SIG-M5 (cell line): Measurements from ENCODE around the gene PAFAH1B2.

ENCODE experiments used
- DNase-seq: peaks from one replicate; lab custom pipeline; 2025; lab: John Stamatoyannopoulos, UW

PAFAH1B2 gene

DNA sequence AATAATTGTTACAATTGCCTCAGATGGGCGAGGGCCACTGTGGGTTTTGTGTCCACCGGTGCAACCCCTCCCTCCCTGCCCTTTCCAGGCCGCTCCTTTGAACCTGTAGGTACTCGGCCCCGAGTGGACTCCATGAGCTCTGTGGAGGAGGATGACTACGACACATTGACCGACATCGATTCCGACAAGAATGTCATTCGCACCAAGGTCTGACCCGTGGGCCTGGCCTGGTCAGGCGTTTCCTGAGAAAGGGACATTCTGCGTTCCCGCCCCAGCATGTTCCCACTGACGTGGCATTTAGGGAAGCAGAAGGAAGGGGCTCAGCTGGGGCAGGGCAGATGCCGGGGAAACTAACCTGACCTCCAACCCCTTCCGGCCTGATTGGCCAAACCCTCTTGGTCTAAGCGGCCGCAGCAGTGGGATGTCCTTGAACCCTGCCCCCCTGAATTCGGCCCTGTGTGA, 44.6 kb downstream of the PAFAH1B2 start:
- no peak for DNase-seq

- peak; percentile 25 for DNase-seq
Measured at GRCh38 chr11:117189191-117189940, 45.3 kb downstream of the PAFAH1B2 start.

GRCh38 chr11:117189941-117190544, 46.0 kb downstream of the PAFAH1B2 start:
- DNase-seq, result no peak

DNA sequence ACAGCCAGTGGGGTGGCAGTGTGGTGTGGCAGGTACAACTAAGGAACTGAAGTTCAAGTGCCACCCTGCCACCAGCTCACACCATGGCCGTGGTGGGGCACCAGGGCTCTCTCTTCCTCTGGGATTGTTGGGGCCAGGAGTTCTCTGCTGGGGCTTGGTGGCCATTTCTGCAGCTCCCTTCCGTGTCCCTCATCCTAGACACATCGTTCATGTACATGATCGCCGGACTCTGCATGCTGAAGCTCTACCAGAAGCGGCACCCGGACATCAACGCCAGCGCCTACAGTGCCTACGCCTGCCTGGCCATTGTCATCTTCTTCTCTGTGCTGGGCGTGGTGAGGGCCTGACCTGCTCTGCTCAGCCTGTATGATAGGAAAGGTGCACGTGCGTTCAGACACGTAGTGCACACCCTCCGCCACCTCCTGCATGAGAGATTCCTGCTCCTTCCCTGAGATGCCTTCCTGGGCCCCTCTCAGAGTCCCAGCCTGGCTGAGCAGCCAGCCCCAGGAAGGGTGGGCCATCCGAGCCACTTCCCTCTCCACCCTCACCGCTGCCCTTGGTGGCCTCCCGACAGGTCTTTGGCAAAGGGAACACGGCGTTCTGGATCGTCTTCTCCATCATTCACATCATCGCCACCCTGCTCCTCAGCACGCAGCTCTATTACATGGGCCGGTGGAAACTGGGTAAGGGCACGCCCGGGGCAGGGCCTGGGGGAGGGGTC, 47.8 kb downstream of the PAFAH1B2 start:
- DNase-seq, result no peak

GRCh38 chr11:117192401-117192875, 48.4 kb downstream of the PAFAH1B2 start:
- no peak for DNase-seq

GRCh38 chr11:117193130-117194020, 49.3 kb downstream of the PAFAH1B2 start:
- DNase-seq, result no peak

DNA sequence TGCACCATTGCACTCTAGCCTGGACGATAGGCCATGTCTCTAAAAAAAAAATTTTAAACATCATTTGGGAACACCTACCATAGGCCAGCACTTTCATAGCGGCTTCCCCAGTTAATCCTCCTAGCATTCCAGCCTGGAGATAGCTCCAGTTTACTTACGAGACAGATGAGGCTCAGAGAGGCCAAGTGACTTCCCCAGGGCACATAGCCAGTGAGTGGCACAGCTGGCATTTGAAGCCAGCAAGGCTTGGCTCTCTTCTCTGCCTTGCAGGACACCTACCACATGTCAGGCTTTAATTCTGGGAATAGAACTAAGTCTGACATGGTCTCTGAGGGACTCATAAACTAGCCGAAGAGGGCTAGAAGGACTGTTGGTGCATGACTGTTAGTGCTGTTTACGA, 50.2 kb downstream of the PAFAH1B2 start:
- no peak for DNase-seq

DNA sequence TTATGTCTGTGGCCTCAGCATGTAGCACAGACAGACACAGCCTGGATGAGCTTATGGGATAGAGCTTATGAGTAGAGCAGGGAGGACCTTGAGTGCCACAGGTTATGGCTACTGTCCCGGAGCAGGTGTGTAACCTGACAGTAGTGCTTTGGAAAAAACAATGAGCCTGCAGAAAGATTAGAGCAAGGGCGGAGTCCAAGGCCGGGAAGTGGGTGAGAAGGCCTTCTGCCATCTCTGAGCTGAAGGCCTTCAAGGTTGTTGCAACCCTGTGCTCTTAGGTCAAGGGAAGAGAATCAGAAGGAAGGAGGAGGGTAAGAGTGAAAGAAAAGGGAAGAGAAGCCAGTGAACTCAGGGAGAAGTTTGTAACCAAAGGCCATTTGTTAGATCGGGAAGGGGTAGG, 51.2 kb downstream of the PAFAH1B2 start:
- DNase-seq, result no peak

GRCh38 chr11:117195761-117196160, 51.7 kb downstream of the PAFAH1B2 start:
- DNase-seq, result no peak

DNA sequence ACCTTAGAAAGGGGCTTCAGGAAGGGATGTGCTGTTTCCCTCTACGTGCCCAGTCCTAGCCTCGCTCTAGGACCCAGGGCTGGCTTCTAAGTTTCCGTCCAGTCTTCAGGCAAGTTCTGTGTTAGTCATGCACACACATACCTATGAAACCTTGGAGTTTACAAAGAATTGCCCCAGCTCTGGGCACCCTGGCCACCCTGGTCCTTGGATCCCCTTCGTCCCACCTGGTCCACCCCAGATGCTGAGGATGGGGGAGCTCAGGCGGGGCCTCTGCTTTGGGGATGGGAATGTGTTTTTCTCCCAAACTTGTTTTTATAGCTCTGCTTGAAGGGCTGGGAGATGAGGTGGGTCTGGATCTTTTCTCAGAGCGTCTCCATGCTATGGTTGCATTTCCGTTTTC, 52.9 kb downstream of the PAFAH1B2 start:
- no peak for DNase-seq

DNA sequence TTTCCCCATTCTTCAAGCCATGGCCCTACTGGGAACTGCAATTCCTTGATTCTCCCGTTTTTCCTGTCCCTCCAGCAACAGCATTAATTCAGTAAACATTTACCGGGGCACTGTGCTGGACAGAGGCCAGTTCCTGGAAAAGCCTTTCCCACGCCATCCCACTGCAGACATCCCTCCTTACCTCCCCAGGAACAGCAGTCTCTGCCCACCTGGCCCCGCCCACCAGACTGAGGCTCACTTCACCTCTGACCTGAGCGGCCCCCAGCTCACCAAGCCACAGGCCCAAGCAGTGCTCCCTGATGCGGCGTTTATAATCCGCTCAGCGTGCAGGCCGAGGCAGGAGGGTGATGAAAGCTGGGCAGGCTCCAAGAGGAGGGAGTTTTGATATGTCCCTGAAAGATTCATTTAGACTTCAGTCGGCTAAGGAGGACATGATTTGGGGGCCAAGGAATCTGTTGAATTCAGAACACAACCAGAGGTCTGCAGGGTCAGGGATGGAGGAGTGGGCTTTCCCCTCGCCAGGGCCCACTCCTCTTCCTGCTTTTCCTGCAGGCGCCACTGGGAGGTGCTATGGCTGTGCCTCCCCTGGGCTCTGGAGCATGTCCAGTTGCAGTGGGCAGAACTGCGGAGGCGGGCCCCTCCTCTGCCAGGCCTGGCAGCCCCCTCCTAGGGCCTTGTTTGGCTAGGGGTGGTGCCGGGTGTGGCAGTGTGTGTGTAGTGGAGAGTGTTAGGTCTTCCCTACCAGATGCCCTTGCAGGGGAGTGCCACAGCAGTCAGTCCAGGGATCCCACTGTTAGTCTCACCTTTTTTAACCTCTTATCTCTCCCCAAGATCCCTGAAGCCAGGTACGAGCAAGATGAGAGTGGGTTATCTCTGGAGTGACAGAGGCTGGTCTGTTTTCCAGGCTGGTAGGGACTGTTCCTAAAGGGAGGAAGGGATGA, 53.7 kb downstream of the PAFAH1B2 start:
- DNase-seq, result no peak

GRCh38 chr11:117198613-117199012, 54.5 kb downstream of the PAFAH1B2 start:
- no peak for DNase-seq

- DNase-seq, result no peak
Measured at GRCh38 chr11:117199053-117199915, 55.2 kb downstream of the PAFAH1B2 start, which contains the start of gene TAGLN. Gene TAGLN, plus strand, starts transcription at chr11:117199370. Its CDS starts 3,644 bp downstream, at chr11:117203014.

- DNase-seq, result no peak
Measured at GRCh38 chr11:117199916-117200812, 56.1 kb downstream of the PAFAH1B2 start.

DNA sequence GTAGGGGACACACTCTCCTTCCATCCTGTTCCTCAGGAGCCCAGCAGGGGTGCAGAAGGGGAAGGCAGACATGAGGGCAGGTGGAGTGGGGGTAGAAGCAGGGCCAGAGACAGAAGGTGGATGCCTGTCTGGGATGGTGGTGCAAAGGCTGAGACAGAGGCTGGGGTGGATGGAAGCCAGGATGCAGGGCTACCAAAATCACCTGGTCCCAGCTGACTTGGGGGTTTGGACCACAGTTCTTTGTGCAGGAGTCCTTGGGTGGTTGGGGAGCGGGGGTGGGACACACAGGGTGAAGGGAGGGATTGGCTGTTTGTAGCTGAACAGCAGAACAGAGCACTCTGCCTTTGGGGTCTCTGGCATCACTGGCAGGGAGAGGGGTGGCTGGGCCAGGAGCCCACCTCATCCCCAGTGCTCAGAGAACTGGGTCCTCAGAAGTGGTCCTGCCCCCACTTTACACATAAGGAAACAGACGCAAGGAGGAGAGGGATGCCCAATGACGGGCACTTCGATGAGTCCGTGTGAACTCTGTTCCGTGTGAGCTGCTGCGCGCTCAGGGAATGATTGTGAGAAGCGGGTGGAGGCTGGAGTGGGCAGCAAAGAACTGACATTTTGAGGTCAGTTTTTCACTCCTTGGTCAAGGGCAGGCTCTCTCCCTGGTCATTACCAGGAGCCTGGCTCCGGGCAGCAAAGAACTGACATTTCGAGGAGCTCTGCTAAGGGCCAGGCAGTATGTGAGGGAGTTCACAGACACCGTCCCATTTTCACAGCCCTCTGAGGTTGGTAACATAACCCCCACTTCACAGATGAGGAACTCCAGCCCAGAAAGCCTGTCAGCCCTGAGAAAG, 56.9 kb downstream of the PAFAH1B2 start:
- no peak for DNase-seq

- DNase-seq, result no peak
Measured at GRCh38 chr11:117201658-117202305, 57.7 kb downstream of the PAFAH1B2 start.
